ENCODE results near the gene CIDEC. TPM values are rescaled to one million over a fixed set of nuclear protein-coding genes. Genes with fewer than 3 reads are reported as not detected.

CIDEC gene
- total and polyA plus RNA-seq, 9 of the 15 experiments (the other 6 are each of a cell fraction or from before 2014, with no cell fraction given): not detected

- TF ChIP-seq TCF7 (IDR thresholded peaks at IDR 0.05; ENCODE audit: borderline replicate concordance): no peak
- TF ChIP-seq C11orf30 (IDR thresholded peaks at IDR 0.05; ENCODE audit: low read depth): peak; percentile 95
- TF ChIP-seq CBX1 (IDR thresholded peaks at IDR 0.05; ENCODE audit: low read depth): no peak
- peak; percentile 27 to 52; a peak in 1 of 4 replicates for TF ChIP-seq KDM1A (IDR thresholded peaks at IDR 0.05)
- TF ChIP-seq MAFF (IDR thresholded peaks at IDR 0.05; ENCODE audit: low read length): peak; percentile 90
- TF ChIP-seq HDAC3 (IDR thresholded peaks at IDR 0.05; ENCODE audit: borderline replicate concordance, partially characterized antibody): no peak
- TF ChIP-seq PKNOX1 (IDR thresholded peaks at IDR 0.05): 0 out of 2 replicates have a peak, but pooled peaks have one; percentile 1
- TF ChIP-seq BCLAF1 (IDR thresholded peaks at IDR 0.05; ENCODE audit: borderline replicate concordance in 1 of 2, control insufficient read depth in 1 of 2, low read depth in 2 of 2, low read length in 1 of 2): no peak
- TF ChIP-seq MYNN (IDR thresholded peaks at IDR 0.05): no peak
- TF ChIP-seq MYNN (CRISPR knock-in tag; IDR thresholded peaks at IDR 0.05): no peak
- no peak for TF ChIP-seq ZBTB1 (CRISPR knock-in tag; IDR thresholded peaks at IDR 0.05; ENCODE audit: borderline replicate concordance, low read depth)
- no peak for TF ChIP-seq RFX1 (IDR thresholded peaks at IDR 0.05)
- TF ChIP-seq ZNF324 (CRISPR knock-in tag; IDR thresholded peaks at IDR 0.05): no peak
- TF ChIP-seq CEBPG (CRISPR knock-in tag; IDR thresholded peaks at IDR 0.05): peak; percentile 72; the same call in 1 of the 2 replicates
- TF ChIP-seq CEBPG (tag; conservative IDR thresholded peaks at IDR 0.05 in 1 of 2, IDR thresholded peaks at IDR 0.05 in 1 of 2): peak; percentile 81 to 94
- peak; percentile 5 for TF ChIP-seq PRDM10 (IDR thresholded peaks at IDR 0.05; ENCODE audit: partially characterized antibody)
- TF ChIP-seq TFAP4 (CRISPR knock-in tag; IDR thresholded peaks at IDR 0.05; ENCODE audit: borderline replicate concordance): peak; percentile 52
- TF ChIP-seq SMARCC2 (IDR thresholded peaks at IDR 0.05; ENCODE audit: low read depth): peak; percentile 61
- no peak for TF ChIP-seq DLX4 (CRISPR knock-in tag; IDR thresholded peaks at IDR 0.05)
Measured at GRCh38 chr3:9912294-9912935, 32.4 kb upstream of the CIDEC start (continued).
